ENCODE measurements around the gene LTC4S. TPM values are rescaled to one million over a fixed set of nuclear protein-coding genes. Genes with fewer than 3 reads are reported as not detected.

The LTC4S gene
- total and polyA plus RNA-seq, 9 of the 15 experiments (the other 6 are each of a cell fraction or from before 2014, with no cell fraction given) = 0.17 to 0.77 (median 0.75) TPM; not detected in 6

GRCh38 chr5:179766021-179766725, 27.6 kb upstream of the LTC4S start (continued):
- peak; percentile 32; the same call in 1 of the 2 replicates for TF ChIP-seq NFE2L1 (tag; IDR thresholded peaks at IDR 0.05; ENCODE audit: borderline replicate concordance, low read depth)
- TF ChIP-seq ZNF253 (CRISPR knock-in tag; conservative IDR thresholded peaks at IDR 0.05) = no peak
- peak; percentile 33; the same call in 1 of the 2 replicates for TF ChIP-seq SMAD4 (CRISPR knock-in tag; conservative IDR thresholded peaks at IDR 0.05)
- peak; percentile 72; the same call in 1 of the 2 replicates for TF ChIP-seq MITF (IDR thresholded peaks at IDR 0.05)
- 0 out of 2 replicates have a peak, but pooled peaks have one; percentile 79 for TF ChIP-seq ZEB2 (IDR thresholded peaks at IDR 0.05)
- TF ChIP-seq ZNF398 (CRISPR knock-in tag; IDR thresholded peaks at IDR 0.05) = no peak
- TF ChIP-seq ZNF431 (CRISPR knock-in tag; IDR thresholded peaks at IDR 0.05) = no peak
- 0 out of 4 replicates have a peak, but pooled peaks of 1 of the 2 experiments have one; percentile 11 for TF ChIP-seq NRF1 (conservative IDR thresholded peaks at IDR 0.05 in 1 of 2, IDR thresholded peaks at IDR 0.05 in 1 of 2)
- no peak for TF ChIP-seq HDGF (IDR thresholded peaks at IDR 0.05)
- TF ChIP-seq ETV5 (CRISPR knock-in tag; IDR thresholded peaks at IDR 0.05; ENCODE audit: low read depth) = 0 out of 2 replicates have a peak, but pooled peaks have one; percentile 56
- TF ChIP-seq SMARCA4 (IDR thresholded peaks at IDR 0.05) = peak; percentile 72
- TF ChIP-seq GATA2 (CRISPR knock-in tag; IDR thresholded peaks at IDR 0.05) = 0 out of 2 replicates have a peak, but pooled peaks have one; percentile 22
- 0 out of 2 replicates have a peak, but pooled peaks have one; percentile 31 for TF ChIP-seq DMBX1 (CRISPR knock-in tag; IDR thresholded peaks at IDR 0.05; ENCODE audit: borderline replicate concordance)
- TF ChIP-seq TFAP4 (CRISPR knock-in tag; IDR thresholded peaks at IDR 0.05; ENCODE audit: borderline replicate concordance) = peak; percentile 78
- peak; percentile 22; the same call in 1 of the 2 replicates for TF ChIP-seq CXXC5 (CRISPR knock-in tag; IDR thresholded peaks at IDR 0.05)
- peak; percentile 76 for TF ChIP-seq MAFG (tag; conservative IDR thresholded peaks at IDR 0.05)
- TF ChIP-seq MAFF (IDR thresholded peaks at IDR 0.05; ENCODE audit: low read length) = peak; percentile 57; the same call in 1 of the 2 replicates
- peak; percentile 30; the same call in 1 of the 2 replicates for TF ChIP-seq MAX (CRISPR knock-in tag; IDR thresholded peaks at IDR 0.05)
- TF ChIP-seq BHLHE40 (IDR thresholded peaks at IDR 0.05; ENCODE audit: low read length) = peak; percentile 86
- peak; percentile 86 for TF ChIP-seq C11orf30 (IDR thresholded peaks at IDR 0.05; ENCODE audit: low read depth)
- TF ChIP-seq EP300 (IDR thresholded peaks at IDR 0.05; ENCODE audit: low read length) = 0 out of 2 replicates have a peak, but pooled peaks have one; percentile 14
- no peak for TF ChIP-seq MBD1 (CRISPR knock-in tag; IDR thresholded peaks at IDR 0.05)
- TF ChIP-seq DACH1 (IDR thresholded peaks at IDR 0.05; ENCODE audit: partially characterized antibody) = peak; percentile 38
- TF ChIP-seq ZNF316 (IDR thresholded peaks at IDR 0.05) = peak; percentile 86

Data from K562 (cell line).